Skin of body (tissue), 1 donor: ENCODE results near the gene APOBR. TPM values are rescaled to one million over a fixed set of nuclear protein-coding genes. Genes with fewer than 3 reads are reported as not detected.

Source experiments
- total RNA-seq: library from RNA; depleted of rRNA; stranded (reverse); fragments of >200 nt; gene quantifications from one replicate; pipeline ENCODE4 v1.2.3, GENCODE V29; 2014

Gene APOBR
- total RNA-seq, 1 donor from 2014 or later: 1.7 TPM

Other genes with a start within 250 kb of the APOBR start
- gene SBK1, start 202.1 kb upstream of the APOBR start, total RNA-seq: 1.3 TPM
- gene NPIPB6, start 131.1 kb upstream of the APOBR start, total RNA-seq: 1.9 TPM
- 59.1 TPM for gene EIF3CL, start 90.8 kb upstream of the APOBR start, total RNA-seq
- not detected for gene NPIPB7, start 22.3 kb upstream of the APOBR start, total RNA-seq
- 14.6 TPM for gene CLN3, start 2.6 kb upstream of the APOBR start, total RNA-seq
- not detected for gene IL27, start 12.2 kb downstream of the APOBR start, total RNA-seq
- gene NUPR1, start 44.3 kb downstream of the APOBR start, total RNA-seq: 8.4 TPM
- gene SGF29, start 59.3 kb downstream of the APOBR start, total RNA-seq: 9.4 TPM
- gene SULT1A2, start 102.4 kb downstream of the APOBR start, total RNA-seq: 0.39 TPM
- 12.0 TPM for gene SULT1A1, start 115.4 kb downstream of the APOBR start, total RNA-seq
- gene NPIPB8, start 143.4 kb downstream of the APOBR start, total RNA-seq: 1.7 TPM
- gene EIF3C, start 216.8 kb downstream of the APOBR start, total RNA-seq: 170 TPM